Activated CD4-positive, alpha-beta T cell treated with anti-CD3 and anti-CD28 coated beads for 4 hours (primary cell): ENCODE data around the gene F2RL3.
"Not testable (repeated sequence)": the region's sequence is repeated elsewhere in the genome, so short reads cannot be mapped to it uniquely, and the experiment has no call there.

Source experiments
- DNase-seq, 2 donors: peaks; one replicate each; pipeline ENCODE4 v3.0.0-alpha.2; 2020

Gene F2RL3

GRCh38 chr19:16928351-16928750 lies 39.6 kb downstream of the F2RL3 start:
- DNase-seq = no peak

GRCh38 chr19:16928916-16929315 lies 40.1 kb downstream of the F2RL3 start:
- no peak for DNase-seq

GRCh38 chr19:16930753-16931152 lies 42.0 kb downstream of the F2RL3 start:
- no peak for DNase-seq

- no peak for DNase-seq
Observed at GRCh38 chr19:16931306-16931705, 42.5 kb downstream of the F2RL3 start.

- DNase-seq = no peak
Observed at GRCh38 chr19:16934489-16934888, 45.7 kb downstream of the F2RL3 start.

- no peak for DNase-seq
Observed at GRCh38 chr19:16936901-16937300, 48.1 kb downstream of the F2RL3 start.

DNA sequence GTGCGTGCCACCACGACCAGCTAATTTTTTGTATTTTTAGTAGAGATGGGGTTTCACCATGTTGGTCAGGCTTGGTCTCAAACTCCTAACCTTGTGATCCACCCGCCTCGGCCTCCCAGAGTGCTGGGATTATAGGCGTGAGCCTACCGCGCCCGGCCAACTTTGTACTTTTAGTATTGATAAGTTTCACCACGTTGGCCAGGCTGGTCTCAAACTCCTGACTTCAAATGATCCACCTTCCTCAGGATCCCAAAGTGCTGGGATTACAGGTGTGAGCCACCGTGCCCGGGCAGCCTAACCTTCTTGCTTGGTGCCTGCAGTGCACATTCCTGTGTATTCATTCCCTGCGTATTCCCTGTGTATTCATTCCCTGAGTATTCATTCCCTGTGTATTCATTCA lies 49.0 kb downstream of the F2RL3 start:
- not testable (repeated sequence) for DNase-seq

DNA sequence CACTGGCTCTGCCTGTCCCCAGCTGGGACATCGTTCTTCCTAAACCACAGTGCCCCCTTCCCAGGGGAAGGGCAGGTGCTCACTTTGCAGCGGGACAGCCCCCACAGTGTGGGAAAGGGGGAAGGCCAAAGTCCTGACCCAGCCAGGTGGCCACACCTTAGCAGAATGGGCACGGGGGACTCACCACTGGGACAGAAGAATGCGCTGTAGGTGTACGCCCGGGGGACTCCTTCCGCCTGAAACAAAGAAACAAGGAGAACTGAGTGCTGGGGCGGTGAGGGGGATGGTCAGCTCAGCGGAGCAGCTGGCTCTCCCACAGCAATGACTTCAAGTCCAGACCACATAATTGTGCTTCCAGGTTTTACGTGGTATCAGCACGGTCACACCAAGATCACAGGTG lies 49.4 kb downstream of the F2RL3 start:
- no peak for DNase-seq

GRCh38 chr19:16940063-16940462 lies 51.3 kb downstream of the F2RL3 start:
- not testable (repeated sequence) for DNase-seq

DNA sequence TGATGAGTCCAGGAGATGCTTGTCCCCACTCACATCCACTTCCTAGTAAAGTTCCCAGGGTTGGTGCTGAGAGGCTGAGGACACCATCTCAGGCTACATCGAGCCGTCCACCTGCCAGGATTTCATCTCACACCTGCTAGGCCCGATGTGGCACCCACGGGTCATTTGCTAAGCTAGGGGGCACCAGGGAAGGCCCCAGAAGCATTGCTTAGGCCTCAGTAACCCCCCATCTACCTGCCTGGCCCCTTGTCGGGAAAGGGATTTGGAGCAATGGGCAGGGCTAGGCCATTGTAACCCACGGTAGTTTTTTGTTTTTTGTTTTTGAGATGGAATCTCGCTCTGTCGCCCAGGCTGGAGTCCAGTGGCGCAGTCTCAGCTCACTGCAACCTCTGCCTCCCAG lies 51.8 kb downstream of the F2RL3 start:
- DNase-seq = no peak
